ENCODE results near the gene PCGF3.
"Not testable (repeated sequence)": the region's sequence is repeated elsewhere in the genome, so short reads cannot be mapped to it uniquely, and the experiment has no call there.

PCGF3 gene

DNA sequence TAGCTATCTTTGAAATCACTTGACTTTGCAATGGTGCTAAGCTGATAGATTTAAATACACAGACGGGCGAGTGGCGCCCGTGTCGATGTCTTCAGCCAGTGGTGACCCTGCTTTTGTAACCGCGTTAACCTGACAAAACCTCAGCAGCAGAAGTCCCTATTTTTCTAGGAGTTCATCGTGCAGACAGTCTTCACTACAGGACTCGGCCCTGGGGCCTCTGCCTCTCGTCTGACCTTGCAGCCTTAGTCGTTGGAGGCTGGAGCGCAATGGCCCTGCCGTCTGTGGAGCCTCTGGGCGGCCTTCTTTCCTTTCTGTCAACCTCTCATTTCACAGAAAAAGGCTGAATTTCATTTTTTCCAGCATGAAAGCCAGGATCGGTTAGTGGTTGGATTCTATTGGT is 62.4 kb downstream of the PCGF3 start:
- DNase-seq, result no peak

DNA sequence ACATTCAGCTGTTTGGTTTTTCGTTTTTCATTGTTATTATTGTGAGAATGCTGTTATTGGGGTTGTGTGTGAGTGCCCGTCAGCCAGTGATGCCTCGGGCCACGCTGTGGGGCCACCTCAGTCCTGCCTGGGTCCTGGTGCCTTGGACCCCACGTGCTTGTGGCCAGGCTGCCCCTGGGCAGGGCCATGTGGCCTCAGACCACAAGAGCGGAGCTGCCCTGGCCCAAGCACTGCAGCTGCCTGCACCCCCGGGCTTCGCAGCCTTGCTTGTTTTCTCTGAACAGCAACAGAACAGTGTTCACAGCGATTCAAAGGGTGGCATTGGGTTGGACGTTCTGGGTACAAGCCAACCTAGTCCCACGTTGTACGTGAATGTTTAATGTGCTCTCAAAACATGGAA is 63.4 kb downstream of the PCGF3 start:
- DNase-seq, result no peak

DNA sequence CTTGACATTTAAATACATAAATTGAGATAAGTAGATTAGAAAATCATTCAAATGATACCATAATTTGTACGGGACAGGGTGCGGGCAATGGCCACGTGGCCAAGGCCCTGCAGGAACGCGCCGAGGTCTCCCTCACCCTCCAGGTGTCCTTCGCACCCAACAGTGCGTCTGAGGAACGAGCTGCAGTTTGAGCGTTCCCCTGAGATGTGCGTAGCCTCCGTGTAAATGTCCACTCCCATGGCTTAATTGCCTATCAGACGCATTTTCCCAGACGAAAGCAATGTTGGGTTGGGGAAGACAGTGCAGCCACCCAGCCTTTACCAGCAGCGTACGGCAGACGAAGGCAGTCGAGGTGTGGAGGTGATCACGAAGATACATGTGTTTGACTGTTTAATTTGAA is 63.9 kb downstream of the PCGF3 start:
- no peak for DNase-seq

DNA sequence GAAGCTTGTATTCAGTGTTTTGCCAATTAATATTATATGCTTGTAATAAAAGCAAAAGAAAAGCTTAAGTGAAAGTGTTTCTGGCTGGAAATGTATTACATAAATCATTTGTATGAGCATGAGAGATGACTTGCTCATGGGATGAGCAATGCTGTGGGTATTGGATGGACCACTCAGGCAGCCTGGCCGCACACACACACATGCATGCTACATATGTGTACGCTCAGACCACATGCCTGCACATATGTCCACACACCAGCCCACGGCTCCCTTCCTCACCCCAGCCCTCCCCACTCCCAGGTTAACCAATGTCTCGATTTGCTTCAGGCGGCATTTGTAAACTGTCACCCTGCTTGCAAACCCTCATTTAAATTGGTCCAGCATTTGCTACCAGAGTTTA is 64.4 kb downstream of the PCGF3 start:
- DNase-seq, result no peak

DNA sequence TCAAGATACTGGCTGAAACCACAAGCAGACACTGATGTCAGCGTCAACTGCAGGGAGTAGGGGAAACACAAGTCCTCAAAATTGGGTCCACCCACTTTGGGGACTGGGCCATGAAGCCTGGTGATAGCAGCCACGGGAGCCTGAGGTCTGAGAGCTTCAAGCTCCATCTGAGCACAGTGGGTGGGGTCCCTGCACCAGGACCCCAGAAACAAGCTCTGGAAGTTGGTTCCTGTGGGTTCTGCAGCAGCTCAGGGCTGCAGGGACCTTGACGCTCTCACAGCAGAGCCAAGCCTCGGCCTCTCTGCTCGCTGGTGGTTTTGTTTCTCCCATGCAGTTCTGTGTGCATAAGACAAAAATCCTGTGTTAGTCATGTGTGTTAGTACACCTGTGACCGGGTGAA is 65.8 kb downstream of the PCGF3 start:
- no peak for DNase-seq

DNA sequence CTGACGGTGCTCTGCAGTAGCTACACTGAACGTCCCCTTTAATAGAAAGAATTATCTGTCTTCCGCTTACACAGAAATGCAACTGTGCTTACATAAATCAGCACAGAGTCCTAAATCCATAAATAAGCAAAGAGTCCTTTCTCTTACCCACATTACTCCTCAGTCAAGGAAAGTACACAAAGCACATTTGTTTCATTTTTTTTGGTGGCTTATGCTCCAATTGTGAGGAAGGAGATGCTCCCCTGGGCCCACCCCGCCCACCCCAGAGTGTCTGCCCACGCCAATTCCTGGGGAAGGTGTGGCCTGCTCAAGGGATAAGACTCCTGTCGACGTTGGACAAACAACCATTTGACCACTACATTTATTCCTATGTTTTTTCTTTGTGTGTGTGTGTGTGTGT is 66.5 kb downstream of the PCGF3 start:
- no peak for DNase-seq

DNA sequence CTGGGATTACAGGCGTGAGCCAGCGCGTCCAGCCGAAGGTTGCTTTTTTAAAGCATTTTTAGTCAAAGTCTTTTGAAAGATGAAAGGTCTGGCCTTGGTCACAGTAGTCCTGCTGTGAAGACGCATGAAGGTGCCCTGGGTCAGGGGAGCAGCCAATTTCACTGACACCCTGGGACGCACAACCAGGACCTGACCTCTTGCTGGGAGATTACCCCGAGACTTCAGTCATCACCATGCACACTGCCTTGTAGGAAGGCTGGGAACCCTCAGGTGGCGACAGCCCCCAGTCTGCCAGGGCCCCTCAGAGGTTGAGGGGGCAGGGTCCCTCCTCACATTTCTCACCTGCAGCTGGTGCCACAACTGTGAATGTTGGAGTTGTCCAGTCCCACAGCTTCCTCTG is 67.1 kb downstream of the PCGF3 start:
- no peak for DNase-seq

DNA sequence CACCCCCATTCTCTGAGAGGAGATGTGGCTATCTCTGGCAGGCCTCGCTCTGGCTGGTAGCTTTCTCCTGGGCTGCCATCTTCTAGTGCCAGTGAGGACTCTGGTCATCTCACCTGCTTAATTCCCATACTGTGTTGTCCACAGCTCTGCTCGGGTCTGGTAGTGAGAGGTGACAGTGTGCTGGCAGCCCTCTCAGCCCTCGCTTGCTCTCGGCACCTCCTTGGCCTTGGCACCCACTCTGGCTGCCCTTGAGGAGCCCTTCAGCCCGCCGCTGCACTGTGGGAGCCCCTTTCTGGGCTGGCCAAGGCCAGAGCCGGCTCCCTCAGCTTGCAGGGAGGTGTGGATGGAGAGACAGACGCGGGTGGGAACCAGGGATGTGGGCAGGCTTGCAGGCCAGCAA is 67.6 kb downstream of the PCGF3 start:
- no peak for DNase-seq

DNA sequence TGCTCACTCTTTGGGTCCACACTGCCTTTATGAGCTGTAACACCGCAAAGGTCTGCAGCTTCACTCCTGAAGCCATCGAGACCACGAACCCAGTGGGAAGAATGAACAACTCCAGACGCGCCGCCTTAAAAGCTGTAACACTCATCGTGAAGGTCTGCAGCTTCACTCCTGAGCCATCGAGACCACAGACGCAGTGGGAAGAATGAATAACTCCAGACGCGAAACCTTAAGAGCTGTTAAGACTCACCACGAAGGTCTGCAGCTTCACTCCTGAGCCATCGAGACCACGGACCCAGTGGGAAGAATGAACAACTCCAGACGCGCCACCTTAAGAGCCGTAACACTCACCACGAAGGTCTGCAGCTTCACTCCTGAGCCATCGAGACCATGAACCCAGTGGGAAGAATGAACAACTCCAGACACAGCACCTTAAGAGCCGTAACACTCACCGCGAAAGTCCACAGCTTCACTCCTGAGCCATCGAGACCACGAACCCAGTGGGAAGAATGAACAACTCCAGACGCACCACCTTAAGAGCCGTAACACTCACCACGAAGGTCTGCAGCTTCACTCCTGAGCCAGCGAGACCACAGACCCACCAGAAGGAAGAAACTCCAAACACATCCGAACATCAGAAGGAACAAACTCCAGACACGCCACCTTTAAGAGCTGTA is 68.9 kb downstream of the PCGF3 start:
- DNase-seq, result not testable (repeated sequence)

DNA sequence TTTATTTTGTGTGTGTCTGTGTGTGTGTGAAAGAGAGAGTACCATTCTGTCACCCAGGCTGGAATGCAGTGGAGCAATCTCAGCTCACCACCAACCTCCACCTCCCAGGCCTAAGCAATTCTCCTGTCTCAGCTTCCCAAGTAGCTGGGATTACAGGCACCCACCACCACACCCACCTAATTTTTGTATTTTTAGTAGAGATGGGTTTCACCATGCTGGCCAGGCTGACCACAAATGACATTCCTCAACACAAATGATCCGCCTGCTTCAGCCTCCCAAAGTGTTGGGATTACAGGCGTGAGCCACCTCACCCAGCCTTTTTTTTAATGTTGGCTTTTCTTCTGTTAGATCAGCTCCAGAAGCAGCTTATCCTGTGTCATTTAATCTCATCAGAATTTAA is 69.9 kb downstream of the PCGF3 start:
- not testable (repeated sequence) for DNase-seq

DNA sequence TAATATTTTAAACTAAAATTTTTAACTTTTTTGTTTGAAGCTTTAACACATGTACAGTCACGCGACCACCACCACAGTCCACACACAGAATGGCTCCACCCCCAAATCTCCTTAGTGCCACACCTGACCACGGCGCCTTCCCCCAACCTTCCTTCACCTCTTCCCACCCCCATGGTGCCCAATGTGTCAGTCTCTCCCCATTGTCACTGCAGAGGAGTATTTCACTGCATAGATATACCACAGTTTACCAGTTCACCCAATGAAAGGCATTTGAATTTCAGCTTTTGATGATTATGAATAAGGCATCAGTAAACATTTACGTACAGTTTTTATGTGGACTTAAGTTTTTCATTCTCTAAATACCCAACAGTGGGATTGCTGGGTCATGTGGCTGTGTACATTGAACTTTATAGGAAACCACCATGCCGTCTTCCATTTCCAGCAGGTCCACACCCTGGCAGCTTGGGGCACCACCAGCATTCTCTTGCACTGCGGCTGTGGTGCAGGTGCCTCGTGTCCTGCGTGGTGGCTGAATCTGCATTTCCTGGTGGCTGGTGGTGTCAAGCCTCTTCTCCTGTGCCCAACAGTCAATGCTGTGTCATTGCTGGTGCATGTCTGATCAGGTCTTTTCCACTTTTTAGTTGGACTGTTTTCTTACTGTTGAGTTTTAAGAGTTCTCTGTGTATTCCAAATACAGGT is 71.3 kb downstream of the PCGF3 start:
- DNase-seq, result no peak

DNA sequence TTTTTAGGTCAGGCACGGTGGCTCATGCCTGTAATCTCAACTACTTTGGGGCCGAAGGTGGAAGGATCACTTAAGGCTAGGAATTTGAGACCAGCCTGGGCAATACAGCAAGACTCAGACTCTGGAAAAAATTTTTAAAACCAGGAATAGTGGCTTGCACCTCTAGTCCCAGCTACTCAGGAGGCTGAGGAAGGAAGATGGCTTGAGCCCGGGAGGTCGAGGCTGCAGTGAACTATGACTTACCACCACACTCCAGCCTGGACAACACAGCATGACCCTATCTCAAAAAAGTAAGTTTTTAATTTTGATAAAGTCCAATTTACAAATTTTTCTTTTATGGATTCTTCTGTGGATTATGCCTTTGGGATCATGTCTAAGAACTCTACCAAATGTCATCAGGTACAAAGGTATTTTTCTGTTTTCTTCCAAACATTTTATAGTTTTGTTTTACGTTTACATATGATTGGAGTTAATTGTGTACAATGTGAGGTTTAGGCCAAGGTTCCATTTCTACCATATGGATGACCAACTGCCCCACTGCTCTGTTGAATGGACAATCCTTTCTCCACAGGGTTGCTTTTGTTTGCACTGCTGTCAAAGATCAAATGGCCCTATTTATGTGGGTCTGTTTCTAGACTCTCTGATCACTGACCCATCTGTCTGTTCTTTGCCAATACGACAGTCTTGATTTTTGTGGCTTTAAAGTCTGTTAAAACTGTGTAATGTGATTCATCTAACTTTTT is 72.1 kb downstream of the PCGF3 start:
- no peak for DNase-seq

DNA sequence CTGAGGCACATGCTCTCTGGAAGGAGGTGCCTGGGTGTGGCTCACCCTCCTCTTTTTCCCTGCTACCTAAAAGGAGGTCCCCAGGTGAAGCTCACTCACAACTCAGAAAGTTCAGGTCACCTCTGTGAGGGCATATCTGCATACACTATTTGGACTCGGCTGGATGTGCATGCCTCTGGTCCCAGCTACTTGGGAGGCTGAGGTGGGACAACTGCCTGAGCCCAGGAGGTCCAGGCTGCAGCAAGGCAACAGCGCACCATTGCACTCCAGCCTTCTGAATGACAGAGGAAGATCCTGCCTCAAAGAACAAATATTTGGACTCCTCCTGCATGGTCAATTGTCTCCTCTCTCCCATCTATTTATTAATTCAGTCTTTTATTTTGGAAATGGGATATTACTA is 73.9 kb downstream of the PCGF3 start:
- no peak for DNase-seq

DNA sequence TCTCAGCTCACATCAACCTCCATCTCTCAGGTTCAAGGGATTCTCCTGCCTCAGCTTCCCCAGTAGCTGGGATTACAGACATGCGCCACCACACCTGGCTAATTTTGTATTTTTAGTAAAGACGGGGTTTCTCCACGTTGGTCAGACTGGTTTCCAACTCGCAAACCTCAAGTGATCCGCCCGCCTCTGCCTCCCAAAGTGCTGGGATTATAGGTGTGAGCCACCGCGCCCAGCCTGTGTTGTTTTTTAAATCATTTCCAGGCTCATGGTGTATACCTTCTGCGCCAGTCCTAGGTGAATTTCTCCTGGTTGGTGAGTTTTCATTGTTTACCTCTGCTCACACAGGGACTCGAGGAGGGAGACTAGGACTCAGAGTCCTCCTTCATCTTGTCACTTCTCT is 74.6 kb downstream of the PCGF3 start:
- not testable (repeated sequence) for DNase-seq

DNA sequence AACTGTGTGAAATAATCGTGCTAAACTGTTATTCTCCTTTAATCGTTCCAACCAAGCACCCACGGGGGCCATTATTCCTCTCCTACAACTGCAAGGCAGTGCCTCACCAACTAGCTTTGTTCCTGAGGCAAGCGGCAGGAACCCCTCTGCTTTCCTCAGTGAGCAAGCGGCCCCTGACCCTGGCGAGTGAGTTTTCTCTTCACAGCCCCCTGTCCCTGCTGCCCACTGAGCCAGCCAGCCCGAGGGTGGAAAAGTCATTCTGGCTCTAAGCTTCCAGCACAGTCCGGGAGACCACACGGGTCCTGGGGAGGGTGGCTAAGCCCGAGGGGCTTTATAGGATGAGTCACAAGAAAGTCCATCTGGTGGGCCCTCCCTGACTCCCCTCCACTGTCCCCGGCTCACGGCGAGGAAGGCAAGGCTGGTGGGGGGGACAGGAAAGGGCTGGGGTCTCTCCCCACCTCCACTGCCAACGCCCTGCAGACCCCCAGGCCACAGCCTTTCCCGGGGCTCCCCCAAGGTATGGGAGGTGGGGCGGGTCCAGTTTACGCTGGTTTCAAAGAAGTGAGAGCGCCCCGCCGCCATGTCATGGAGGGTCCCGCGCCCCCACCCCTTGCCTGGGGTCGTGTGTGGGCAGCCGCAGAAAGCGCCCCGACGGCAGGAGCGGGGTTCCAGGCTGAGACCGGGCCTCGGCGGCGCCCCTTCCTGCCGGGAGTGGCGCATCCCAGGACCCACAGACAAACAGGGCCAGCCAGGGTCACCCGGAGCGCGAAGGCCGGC is 75.3 kb downstream of the PCGF3 start:
- no peak for DNase-seq

DNA sequence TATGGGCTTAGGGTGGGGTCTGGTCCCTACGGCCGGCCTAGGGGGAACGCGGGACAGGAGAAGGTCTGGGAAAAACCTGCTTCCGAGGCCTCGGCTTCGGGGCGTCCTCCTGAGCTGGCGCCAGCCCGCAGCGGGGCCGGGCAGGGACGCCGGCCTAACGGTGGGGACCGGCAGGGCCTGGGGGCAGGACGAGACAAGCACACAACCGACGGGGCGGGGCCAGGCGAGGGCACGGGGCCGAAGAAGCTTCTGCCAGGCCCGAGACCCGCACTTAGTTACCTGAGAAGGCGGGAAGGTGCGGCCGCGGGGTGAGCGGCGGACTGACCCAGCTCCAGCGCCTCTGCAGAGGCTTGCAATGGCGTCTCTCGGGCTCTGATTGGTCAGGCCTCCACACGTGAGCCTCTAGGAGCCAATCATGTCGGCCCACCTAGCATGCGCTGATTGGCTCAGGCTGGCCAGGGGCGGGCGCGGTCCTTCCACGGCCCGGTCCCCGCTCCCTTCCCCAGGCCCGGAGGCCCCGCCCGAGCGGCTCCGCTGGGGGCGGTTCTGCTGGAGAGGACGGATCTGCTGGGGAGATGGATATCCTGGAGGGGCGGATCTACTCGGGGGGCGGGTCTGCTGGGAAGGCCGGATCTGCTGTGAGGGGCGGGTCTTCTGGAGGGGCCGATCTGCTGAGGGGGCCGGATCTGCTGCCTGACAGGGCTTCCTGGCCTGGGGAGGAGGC is 76.0 kb downstream of the PCGF3 start:
- peak; percentile 99 for DNase-seq

DNA sequence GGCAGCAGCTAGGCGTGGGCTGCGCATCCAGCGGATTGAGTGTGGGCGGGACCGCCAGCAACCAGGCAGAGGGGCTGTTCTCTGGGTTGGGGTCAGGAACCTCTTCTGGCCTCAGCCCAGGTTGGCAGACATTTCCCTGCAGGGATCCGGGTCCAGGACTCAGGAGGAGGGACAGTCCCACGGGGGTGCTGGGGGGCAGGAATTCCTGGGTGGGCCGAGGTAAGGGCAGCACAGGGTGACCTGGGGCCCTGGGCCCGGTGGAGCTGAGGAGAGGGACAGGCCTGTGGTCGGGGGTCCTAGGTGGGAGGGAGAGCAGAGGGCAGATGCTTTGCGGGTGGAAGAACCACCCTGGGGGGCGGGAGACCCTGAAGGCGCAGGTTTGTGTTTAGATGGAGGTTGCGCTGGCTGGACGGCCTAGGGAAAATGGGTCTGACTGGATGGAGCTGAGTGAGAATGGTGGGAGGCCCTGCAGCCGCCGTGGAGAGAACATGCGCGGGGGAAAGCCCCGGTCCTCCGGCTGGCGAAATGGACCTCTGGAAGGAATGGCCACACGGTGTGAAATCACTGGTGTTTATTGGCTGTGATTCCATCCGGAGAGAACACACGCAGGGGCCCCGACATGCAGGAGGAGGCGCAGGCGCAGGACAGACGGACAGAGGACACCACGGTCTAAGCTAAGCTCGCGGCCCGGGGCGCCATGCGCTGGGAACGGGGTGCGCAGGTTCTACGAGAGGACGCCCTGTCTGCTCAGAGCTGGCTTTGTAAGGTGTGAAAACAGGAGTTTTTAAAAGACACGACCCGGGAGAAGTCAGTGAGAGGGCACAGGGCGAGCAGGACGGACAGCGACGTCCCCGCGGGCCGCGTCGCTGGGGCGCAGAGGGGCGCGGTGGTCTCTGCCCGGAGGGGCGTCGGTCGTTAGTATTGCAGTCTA is 79.0 kb downstream of the PCGF3 start:
- DNase-seq, result no peak

DNA sequence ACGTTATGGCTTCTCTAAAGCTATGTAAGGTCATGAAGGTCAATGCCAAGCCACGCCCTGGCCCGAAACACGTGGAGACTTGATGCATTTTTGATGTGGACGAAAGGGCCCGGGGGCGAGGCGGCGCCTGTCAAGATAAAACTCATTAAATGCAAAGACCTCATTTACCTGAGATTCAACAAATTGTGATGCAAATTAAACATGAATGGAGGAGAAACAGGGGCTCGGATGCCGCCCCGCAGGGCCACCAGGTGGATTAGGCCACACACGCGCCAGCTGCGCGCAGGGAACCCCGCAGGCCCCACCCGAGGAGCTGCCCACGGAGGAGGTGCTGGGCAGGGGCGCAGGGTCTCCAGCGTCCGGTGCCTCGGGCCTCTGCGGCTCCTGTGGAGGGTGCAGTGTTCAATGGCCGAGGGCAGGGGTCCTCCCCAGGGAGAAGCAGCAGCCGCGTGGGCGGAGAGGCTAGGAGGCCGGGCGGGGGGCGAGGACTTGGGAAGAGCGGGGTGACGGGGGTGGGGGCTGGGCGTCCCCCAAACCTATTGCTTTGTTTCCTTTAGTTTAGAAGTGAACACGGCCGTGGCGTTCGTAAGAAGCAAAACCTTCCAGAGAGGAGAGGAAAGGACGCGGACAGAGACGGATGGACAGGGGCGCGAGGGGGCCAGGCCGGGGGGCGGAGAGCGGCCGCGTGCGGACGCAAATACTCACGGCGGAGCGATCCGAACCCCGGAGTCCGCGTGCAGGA is 79.9 kb downstream of the PCGF3 start:
- no peak for DNase-seq

DNA sequence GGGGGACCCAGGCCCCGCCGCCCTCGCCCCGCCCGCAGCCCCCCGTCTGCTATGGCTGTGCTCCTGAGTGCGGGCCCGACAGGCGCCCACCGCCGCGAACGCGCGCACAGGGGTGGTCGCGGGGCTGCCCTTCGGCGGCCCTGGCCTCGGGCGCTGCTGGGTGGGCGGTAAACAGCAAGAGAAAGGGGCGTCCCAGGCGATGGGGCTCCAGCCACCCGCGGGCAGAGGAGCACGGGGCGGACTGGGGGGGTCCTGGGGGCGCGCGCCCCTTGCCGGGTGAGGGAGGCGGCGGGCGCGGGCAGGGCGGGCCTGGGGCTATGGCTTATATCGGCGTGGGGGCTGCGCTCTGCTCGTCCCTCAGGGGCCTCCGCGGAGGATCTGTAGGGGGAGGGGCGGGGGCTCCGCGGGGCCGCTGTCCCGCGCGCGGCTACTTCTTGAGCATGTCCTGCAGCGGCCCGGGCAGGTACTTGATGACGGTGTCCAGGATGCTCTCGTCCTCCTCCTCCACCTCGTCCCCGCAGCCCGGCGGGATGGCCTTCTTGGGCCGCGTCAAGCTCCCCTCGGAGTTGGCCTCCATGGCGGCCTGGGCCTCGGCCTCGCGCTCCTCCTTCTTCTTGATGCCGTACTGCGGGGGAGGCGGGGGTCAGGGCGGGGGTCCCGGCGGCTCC is 80.6 kb downstream of the PCGF3 start:
- no peak for DNase-seq

DNA sequence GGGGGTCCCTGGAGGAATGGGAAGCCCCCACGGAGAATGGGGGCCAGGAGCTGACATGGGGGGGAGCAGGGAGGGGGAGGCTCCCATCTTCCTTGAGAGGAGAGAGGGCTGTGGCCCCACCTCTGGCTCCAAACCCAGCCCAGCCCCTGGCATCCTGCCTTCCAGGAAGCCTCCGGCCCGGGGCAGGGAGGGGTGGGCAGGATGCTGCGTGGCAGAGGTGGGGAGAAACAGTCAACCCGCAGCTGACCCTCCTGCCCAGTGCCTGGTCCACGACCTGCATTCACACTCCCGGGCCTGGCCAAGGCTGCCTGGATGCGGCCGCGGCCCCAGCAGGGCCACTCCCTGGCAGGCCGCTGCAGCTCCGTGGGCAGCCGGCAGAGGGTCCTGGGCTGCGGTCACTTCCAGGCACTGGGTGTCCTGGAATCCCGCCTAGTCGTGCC is 81.2 kb downstream of the PCGF3 start:
- no peak for DNase-seq
